ENCODE measurements around the gene TMEM164.
A peak's percentile ranks its signal among the peaks of the same experiment; 100 is the strongest.
"Not testable (repeated sequence)": the region's sequence is repeated elsewhere in the genome, so short reads cannot be mapped to it uniquely, and the experiment has no call there.

The TMEM164 gene

DNA sequence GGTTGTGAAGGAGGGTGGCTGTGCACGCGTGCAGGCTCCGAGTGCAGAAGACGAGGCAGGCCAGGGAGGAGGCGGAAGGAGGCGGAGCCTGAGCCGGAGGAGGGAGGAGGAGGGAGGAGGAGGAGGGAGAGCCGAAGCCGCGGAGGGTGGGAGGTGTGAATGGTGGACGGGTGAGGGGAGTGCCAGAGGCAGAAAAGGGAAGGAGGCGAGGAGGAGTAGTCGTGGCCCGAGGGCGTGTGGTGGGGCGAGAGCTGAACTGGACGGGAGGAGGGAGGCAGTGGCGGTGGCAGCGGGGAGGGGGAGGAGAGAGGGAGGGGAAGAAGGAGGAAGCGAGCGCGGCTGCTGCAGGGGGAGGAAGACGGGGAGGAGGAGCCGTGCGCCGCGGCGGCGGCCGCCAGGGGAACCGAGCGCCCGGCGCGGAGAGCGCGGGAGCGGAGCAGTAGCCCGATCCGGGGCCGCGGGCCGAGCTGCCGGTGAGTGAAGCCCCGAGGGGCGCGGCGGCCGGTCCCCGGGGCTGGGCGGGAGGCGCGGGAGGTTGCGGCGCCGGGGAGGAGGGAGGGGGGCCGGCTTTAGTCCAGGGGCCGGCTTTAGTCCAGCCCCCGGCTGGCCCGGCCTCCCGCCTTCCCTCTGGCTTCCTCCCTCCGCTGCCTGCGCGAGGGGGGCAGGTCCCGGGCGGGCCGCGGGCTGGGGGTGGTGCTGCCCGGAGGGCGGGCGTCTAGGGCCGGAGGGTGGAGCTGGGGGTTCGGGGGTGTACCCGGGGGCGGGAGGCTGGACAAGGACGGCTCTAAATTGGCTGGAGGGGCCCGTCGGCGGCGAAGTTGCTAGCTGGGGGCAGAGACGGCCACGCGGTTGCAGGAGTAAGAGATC, at the start of gene TMEM164:
Gene TMEM164, plus strand, starts transcription at position 815 of the 867 bp plus-strand sequence. CDS start 661 bp downstream, outside the sequence.
- DNase-seq (ENCODE audit: low read depth in 1 of 2, low spot score in 1 of 2): peak in 1 of 2 experiments; percentile 79
- in situ Hi-C loops (cut with HindIII; ENCODE audit: low pct_unique_long_range_greater_than_20kb, low sequenced_read_pairs): no loop called here
- TF ChIP-seq JUND (IDR thresholded peaks at IDR 0.05; ENCODE audit: low read depth): no peak

DNA sequence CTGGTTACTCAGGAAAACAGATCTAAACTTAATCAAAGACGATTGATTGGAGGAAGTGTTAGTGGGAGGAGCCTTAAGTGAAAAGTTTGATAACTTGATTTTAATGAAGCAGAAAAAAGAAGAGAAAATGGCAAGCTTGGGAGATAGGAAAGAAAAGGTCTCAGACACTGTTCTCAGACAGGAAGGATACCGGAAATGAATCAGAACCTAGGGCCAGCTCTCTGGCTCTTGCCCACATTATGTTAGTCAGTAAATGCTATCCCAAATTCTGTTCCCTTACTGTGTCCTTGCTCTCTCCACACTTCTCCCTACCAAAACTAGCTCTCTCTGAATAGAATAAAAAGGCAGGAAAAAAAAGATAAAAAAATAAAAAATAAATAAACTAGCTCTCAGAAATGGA, 48.6 kb upstream of the TMEM164 start:
- DNase-seq (ENCODE audit: low read depth in 1 of 2, low spot score in 1 of 2): no peak

DNA sequence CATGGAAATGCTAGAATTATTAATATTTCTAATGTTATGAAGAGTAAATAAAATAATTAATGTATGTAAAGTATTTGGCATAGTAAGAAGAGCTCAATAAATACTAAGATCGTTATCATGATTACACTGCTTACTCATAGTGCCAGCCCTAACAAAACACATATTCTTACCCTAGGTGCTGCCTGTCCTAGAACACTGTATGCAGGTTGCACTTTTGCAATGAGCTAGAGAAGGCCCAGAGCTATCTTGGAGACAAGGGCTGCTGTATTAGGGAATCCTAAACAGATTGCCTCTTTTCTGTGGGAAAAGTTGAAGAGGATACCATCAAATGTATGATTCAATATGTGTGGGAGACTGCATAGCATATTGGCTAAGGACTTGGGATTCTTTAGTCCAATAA, 48.0 kb upstream of the TMEM164 start:
- in situ Hi-C loops (cut with HindIII; ENCODE audit: low pct_unique_long_range_greater_than_20kb, low sequenced_read_pairs): no loop called here
- TF ChIP-seq JUND (IDR thresholded peaks at IDR 0.05; ENCODE audit: low read depth): no peak
- peak in 1 of 2 experiments; percentile 4 for DNase-seq (ENCODE audit: low read depth in 1 of 2, low spot score in 1 of 2)

More for the DNA sequence above, 48.6 kb upstream of the TMEM164 start:
- TF ChIP-seq JUND (IDR thresholded peaks at IDR 0.05; ENCODE audit: low read depth): no peak
- in situ Hi-C loops (cut with HindIII; ENCODE audit: low pct_unique_long_range_greater_than_20kb, low sequenced_read_pairs): no loop called here

DNA sequence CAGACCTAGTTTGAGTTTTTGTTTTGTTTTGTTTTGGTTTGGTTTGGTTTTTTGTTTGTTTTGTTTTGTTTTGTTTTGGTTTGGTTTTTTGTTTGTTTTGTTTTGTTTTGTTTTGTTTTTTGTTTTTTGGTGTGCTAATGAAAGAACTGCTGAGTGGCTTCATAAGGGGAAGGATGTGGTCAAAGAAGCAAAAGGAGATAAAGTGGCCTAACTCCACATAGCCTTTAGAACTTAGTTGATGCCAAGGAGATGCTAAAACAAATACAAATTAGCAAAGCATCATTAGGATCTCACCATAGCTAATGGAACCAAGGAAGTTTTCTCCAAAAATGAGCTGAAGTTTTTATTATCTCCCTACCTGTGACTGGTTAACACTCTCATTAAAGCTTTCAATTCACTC, 44.6 kb upstream of the TMEM164 start:
- in situ Hi-C loops (cut with HindIII; ENCODE audit: low pct_unique_long_range_greater_than_20kb, low sequenced_read_pairs): no loop called here
- TF ChIP-seq JUND (IDR thresholded peaks at IDR 0.05; ENCODE audit: low read depth): no peak
- no peak for DNase-seq (ENCODE audit: low read depth in 1 of 2, low spot score in 1 of 2)

DNA sequence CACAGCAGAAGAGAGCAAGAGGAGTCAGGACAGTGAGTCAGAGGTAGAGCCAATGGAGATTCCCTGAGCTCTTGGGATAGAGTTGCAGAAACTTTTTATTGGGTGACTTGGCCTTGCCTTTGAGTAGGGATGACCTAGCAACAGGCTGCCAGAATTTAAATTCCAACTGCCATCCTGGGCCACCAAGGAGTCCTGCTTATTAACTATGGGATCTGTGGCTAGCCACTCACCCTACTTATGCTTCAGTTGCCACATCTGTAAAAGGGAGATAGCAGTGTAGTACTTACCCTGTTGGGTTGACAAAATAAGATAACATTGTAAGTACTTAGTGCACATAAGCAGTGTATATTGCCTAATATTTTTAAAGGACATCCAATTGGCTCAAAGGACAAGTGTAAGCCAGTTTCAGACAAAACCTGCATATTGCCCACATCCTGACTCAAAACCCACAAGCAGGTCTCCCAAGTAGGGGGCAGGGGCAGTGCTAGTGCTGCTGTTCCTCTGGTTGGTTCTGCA, 43.5 kb upstream of the TMEM164 start:
- DNase-seq (ENCODE audit: low read depth in 1 of 2, low spot score in 1 of 2): no peak
- in situ Hi-C loops (cut with HindIII; ENCODE audit: low pct_unique_long_range_greater_than_20kb, low sequenced_read_pairs): no loop called here
- TF ChIP-seq JUND (IDR thresholded peaks at IDR 0.05; ENCODE audit: low read depth): no peak

DNA sequence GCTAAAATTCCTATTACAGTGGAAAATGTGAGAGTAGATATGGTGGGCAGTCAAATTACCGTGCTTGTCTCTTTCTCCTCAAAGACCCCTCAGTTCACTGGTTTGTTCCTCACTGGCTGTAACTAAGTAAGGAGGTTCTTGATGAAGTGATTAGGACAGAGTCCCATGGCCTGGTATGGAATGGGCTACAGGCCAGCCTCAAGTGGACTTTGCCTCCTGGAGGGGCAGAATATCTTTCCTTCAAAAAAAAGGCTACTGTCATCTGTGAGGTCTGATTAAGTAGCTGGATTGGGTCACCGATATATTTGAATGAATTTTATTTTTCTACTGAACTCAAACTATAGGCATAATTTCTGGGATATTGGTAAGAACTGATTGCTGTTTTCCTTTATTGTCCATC, 38.5 kb upstream of the TMEM164 start:
- in situ Hi-C loops (cut with HindIII; ENCODE audit: low pct_unique_long_range_greater_than_20kb, low sequenced_read_pairs): no loop called here
- DNase-seq (ENCODE audit: low read depth in 1 of 2, low spot score in 1 of 2): no peak
- TF ChIP-seq JUND (IDR thresholded peaks at IDR 0.05; ENCODE audit: low read depth): no peak

DNA sequence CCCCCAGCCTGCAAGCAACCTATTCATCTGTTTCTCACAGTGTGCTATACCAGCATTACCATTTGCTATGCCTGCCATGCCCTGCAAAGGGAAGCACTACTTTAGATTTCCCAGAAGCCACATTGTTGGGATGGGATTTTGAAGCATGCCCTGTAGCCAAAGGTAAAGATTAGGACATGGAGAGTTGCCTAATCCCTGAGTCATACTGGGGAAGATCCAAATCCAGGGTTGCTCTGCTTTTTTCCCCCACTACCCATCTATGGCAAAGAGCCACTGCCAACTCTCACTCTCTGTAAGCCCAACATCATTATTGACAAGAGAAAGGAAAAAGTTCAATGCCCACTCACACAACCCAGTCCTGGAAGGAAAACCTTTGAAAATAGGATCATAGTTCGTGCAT, 36.7 kb upstream of the TMEM164 start:
- in situ Hi-C loops (cut with HindIII; ENCODE audit: low pct_unique_long_range_greater_than_20kb, low sequenced_read_pairs): no loop called here
- no peak for DNase-seq (ENCODE audit: low read depth in 1 of 2, low spot score in 1 of 2)
- no peak for TF ChIP-seq JUND (IDR thresholded peaks at IDR 0.05; ENCODE audit: low read depth)

DNA sequence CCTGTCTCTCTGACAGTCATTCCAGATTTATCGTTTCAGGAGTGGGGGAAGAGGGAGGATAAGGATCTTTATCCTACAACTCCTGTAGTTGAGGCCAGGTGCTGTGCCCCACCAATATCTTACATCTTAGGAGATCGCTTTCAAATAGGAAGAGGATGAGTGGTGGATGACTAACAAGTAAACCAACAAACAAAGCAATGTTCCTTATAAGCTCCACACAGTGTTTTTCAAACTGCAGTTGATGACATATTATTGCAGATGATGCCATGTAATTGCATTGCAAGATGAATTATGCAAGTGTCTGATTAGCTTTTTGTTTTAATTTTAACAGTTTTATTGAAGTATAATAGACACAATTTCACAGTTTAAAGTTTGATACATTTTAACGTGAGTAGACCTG, 35.8 kb upstream of the TMEM164 start:
- TF ChIP-seq JUND (IDR thresholded peaks at IDR 0.05; ENCODE audit: low read depth): no peak
- no peak for DNase-seq (ENCODE audit: low read depth in 1 of 2, low spot score in 1 of 2)
- in situ Hi-C loops (cut with HindIII; ENCODE audit: low pct_unique_long_range_greater_than_20kb, low sequenced_read_pairs): no loop called here

DNA sequence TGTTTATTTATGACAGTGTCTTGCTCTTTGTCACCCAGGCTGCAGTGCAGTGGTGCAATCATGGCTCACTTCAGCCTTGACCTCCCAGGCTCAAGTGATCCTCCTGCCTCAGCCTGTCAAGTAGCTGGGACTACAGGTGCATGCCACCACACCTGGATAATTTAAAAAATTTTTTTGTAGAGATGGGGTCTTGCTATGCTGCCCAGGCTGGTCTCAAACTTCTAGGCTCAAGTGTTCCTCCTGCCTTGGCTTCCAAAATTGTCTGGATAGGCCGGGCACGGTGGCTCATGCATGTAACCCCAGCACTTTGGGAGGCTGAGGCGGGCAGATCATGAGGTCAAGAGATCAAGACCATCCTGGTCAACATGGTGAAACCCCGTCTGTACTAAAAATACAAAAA, 32.1 kb upstream of the TMEM164 start:
- in situ Hi-C loops (cut with HindIII; ENCODE audit: low pct_unique_long_range_greater_than_20kb, low sequenced_read_pairs); DNase-seq (ENCODE audit: low read depth in 1 of 2, low spot score in 1 of 2): not testable (repeated sequence)

DNA sequence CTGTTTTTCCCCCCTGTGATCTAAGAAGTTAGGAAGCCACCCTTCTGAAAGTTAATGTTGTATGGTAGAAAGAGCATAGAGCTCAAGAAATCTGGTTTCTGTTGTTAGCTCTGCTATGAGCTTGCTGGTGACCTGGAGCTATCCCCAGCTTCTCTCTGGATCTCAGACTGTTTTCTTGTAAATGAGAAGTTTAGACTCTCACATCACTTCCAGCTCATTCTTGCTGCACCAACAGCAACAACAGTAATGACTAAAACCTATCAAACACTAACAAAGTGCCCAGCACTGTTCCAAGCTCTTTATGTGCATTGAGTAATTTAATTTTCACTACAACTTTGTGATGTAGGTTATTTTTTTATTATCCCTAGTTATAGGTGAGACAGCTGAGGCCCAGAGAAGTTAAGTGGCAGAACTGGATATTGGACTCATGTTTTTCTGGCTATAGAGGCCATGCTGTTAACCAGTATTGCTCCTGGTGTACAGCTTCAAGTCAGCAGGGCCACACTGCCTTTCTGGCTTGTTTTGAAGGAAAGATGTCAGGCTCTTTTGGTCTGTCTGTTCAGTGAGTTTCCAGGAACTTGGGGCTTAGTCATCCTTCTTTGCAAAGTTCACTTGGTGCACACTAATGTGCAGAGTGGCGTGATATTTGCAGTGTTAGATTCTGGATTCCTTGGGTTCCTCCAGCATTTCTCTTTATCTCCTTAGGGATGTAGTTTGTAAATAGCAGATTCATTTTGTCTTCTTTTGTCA, 27.8 kb upstream of the TMEM164 start:
- in situ Hi-C loops (cut with HindIII; ENCODE audit: low pct_unique_long_range_greater_than_20kb, low sequenced_read_pairs): no loop called here
- DNase-seq (ENCODE audit: low read depth in 1 of 2, low spot score in 1 of 2): no peak
- TF ChIP-seq JUND (IDR thresholded peaks at IDR 0.05; ENCODE audit: low read depth): no peak

DNA sequence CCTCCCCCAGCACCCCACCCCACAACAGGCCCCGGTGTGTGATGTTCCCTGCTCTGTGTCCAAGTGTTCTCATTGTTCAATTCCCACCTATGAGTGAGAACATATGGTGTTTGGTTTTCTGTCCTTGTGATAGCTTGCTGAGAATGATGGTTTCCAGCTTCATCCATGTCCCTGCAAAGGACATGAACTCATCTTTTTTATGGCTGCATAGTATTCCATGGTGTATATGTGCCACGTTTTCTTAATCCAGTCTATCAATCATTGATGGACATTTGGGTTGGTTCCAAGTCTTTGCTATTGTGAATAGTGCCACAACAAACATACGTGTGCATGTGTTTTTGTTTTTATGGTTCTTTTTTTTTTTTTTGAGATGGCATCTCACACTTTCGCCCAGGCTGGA, 17.7 kb upstream of the TMEM164 start:
- in situ Hi-C loops (cut with HindIII; ENCODE audit: low pct_unique_long_range_greater_than_20kb, low sequenced_read_pairs); DNase-seq (ENCODE audit: low read depth in 1 of 2, low spot score in 1 of 2): not testable (repeated sequence)

DNA sequence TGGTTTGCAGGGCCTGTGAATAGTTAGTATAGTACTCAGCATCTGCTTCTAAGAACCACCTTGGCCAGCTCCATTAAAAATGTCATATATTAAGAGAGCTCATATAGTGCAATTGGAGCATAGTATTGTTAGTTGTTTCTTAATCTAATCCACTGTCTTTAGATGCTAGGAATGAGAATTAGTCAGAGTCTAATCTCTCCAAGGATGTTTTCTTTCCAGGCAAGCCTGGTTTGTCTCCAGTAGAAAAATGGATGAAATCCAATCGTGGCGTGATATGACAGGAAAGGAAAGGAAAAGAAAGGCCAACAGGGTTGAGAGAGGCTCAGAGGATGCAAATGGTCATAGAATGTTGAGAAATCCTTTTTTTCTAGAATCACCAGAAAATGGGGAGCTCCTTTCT, 15.0 kb upstream of the TMEM164 start:
- no peak for DNase-seq (ENCODE audit: low read depth in 1 of 2, low spot score in 1 of 2)
- TF ChIP-seq JUND (IDR thresholded peaks at IDR 0.05; ENCODE audit: low read depth): no peak
- in situ Hi-C loops (cut with HindIII; ENCODE audit: low pct_unique_long_range_greater_than_20kb, low sequenced_read_pairs): no loop called here
